DMS 273 treated with DMSO at 0.1 percent for 48 hours (cell line): ENCODE measurements around the gene SETD6.
A peak's percentile ranks its signal among the peaks of the same experiment; 100 is the strongest.

ENCODE experiments used
- DNase-seq: peaks from one replicate; lab custom pipeline; 2025; lab: John Stamatoyannopoulos, UW

Gene SETD6

GRCh38 chr16:58493756-58494431 lies 21.4 kb upstream of the SETD6 start:
- DNase-seq, result no peak

DNA sequence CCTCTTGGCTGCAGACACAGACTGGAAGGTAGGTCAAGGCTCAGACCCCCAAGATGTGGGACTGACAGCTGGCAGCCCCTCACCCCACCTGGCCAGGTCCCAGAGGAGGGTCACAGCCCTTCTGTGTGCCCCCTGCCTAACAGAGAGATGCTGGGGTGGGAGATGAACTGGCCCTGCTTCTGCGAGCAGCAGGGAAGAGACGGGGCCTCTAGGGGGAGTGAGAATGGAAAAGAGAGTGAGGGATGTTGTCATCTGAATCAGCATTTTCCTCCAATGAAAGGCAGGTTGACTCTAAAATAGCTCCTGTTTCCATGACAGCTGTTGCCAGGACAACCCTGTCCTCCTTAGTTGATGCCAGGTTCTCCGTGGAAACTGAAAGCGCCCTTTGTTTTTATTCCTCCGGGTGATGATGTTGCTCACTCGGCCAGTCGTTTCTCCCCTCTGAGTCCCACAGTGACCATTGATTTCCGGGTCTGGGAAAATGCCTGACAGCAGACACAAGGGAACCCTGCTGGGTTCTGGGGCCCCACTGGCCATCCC lies 20.3 kb upstream of the SETD6 start:
- peak; percentile 92 for DNase-seq

DNA sequence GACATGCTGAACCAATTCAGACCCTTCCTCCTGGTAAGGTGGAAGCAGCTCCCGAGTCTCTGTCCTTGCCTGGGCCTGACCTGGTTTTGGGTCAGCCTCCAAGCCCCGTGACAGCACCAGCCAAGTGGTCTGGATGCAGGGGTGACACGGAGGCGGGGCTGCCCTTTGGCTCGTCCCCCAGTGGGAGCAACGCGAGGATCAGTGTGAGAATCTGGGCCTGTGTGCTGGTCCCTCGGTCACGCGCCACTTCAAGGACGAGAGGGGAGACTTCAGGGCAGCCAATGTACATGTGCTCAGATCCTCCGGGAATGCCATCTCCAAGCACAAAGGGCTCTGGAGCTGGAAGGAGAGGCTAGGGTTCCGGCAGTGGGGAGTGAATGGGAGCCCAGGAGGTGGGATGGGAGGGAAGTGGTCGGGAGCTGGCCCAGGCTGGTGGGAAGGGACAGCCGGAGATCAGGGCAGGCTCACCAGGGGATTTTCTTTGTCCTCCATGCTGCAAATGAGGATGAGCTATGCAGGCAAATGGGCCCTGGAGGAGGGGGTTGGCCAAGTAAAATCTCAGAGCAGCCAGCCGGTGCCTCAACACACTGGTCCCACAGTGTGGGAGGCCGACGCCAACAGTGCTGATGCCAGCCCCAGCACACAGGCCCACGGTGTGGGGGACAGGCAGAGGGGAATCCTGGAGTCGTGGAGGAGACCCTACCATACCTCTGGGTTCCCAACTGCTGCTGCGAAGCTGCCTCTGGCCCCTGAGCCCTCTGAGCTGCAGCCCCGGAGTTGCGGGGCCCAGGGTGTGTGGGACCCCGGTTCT lies 19.6 kb upstream of the SETD6 start:
- DNase-seq, result no peak

- no peak for DNase-seq
Observed at GRCh38 chr16:58497468-58497867, 17.8 kb upstream of the SETD6 start.

DNA sequence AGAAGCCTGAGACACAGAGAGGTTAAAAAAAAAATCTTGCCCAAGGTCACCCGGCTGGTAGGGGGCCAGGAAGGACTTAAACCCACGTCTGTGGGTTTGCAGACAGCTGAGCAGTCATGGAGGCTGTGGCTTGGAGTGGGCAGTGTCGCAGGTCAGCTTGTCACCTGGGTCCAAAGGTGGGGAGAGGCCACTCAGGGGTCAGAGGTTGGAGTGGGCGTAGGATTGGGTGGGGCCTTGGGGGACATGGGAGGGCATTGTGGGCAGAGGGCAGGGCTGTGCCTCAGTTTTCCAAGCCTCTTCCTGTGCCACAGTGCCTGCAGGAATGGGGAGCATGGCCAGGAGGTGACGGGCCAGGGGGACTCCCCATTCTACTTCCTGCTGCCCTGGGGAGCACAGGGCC lies 17.4 kb upstream of the SETD6 start:
- no peak for DNase-seq

DNA sequence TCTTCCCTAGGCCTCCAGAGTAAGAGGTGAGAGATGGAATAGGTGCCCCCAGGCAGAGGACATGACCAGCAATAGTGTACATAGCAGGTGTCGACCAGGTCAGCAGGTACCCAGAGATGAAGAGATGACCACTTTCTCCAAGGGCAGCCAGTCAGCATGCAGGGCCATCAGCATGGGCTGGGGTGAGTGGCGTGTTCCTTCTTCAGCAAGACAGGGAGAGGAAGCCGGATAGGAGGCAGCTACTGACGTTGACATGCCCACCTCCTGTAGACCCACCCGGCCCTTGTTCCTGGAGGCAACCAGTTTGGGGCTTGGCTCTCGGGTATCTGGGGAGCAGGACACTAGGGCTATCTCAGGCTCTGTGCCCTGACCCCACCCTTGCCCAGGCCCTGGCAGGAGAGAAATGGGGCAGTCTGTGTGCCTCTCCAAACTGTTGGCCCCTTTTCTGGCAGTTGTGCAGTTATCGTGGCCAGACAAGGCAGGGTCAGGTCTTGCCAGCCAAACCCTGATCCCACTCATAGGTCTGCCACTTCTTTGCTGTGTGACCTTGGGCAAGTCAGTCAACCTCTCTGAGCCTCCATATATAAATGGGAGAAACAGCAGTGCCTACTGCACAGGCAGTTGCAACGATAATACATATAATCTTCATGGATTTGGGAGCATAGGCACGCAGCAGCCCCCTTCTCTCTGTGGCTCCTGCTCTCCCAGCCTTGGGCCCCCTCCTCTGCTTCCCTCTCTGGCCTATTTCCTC lies 16.8 kb upstream of the SETD6 start:
- DNase-seq, result no peak

DNA sequence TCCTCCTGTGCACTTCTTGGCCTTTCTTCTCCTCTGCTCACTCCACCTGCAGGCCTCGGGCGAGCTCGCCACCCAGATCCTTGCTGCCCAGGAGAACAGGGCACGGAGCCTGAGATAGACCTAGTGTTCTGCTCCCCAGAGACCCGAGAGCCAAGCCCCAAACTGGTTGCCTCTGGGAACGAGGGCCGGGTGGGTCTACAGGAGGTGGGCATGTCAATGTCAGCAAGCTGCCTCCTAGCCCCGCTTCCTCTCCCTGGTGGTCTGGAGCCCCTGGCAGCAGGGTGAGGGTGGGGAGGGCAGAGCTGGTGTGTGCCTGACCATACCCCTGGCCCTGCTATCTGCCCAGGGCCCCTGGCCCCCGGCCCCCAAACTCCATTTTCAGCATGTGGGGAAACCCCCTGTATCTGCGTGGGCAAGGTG lies 16.2 kb upstream of the SETD6 start:
- DNase-seq, result no peak

DNA sequence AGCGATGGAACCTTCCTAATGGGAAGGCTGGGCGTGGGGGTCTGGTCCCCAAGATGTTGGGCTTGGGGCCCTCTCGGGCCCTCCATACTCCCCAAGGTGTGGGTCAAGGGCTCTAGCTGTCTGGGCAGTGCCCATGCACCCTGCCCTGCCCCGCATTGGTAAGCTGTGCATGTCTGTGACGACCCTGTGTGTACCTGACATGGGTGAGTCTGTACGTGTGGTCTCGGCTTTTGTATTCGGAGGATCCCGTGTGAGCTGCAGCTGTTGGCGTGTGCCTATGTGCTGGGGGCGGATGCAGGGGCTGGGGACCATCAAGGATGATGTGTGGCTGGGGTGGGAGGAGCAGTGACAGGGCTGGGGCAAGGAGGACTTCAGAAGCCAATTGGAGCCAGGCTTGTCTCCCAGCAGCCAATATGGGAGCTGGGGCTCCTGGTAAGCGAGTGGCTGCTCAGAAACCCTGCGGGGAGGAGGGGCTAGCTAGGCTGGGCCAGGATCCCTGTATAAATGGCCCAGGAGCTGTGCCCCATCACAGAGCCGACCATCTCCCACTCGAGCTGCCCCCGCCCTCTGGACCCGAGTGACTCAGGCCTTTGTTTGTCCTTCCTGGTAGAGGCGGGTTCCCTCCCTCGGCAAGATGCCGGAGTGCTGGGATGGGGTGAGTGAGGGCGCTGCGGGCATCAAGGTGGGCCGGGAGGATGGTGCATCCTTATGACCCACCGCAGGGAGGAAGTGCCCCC lies 15.5 kb upstream of the SETD6 start, which contains the start of gene NDRG4:
Gene NDRG4, plus strand, starts transcription at position 529 of the 737 bp plus-strand sequence. Its CDS starts 106 bp downstream, at position 635.
- DNase-seq, result peak; percentile 60

DNA sequence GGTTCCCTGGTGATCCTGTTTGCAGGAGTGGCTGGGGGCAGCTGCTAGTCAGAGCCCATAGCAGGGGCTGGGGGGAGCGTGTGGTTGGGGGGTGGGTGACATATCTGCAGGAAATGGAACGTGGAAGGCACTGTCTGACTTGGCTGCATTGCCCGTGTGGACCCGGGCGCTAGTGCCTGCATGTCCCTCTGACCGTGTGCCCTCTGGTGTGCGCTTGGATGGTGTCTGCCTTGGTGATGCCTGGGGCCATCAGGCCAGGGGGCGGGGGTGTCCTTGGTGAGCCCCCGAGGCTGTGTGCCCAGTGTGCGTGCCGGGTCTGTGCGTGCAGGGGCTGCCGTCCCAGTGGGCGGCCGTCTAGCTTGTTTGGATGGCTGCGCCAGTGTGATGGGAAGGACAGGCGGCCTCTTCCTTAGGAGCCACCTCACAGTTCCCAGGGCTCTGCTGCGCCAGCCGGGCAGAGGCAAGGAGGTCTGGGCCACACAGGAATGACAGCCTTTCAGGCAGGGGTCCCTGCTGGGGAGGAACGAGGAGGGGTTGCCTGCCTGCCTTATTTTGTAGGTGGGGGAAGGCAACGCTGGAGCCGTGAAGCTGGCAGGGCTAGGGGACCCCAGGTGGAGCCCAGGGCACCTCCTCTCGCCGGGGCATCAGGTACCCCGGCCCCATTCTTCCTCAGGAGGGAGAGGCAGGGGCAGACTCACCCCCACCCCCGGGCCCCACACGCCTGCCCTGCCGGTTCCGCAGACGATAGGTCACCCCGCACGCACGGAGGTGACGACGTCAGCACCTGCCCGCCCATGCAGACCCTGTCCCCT lies 14.7 kb upstream of the SETD6 start:
- DNase-seq, result no peak

DNA sequence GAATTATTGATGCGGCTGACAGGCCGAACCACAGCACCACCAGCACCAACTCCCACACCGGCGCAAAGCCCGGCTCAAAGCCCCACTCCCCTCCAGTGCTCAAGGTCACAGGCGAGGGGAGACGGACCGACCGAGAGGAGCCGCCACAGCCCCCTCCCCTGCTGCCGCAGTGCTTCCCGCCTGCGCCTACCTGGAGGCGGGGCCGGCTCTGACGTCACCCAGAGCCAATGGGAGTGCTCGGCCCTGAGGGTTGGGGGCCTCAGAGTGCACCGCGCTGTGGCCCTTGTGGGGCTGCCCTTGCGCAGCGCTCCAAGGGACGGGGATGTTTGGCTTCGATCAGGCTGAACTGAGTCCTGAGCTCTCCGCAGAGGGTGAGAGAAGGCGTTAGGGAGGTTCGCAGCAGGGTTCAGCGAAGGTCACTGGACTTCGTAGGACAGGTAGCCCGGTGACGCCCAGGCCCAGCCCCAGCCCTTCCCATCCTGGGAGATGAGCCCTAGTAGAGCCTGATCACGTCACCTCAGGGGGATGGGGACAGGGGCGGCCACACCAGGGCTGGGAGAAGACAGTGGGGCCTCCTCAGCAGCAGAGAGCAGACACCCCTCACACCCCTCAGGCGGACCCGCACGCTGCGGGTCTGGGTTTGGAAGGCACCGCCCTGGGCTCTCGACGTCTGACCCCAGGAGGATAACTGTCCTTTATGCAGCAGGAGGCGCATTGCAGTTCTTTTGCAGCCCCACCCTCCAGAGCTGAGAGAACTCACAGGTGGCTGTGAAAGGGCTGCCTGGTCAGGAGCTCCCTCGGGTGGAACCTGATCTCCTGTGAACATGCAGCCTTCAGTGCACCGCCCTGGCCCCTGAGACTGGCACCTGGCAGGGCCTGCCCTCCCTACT lies 13.8 kb upstream of the SETD6 start:
- peak; percentile 20 for DNase-seq

GRCh38 chr16:58502217-58502921 lies 12.9 kb upstream of the SETD6 start:
- no peak for DNase-seq

- DNase-seq, result no peak
Observed at GRCh38 chr16:58503166-58503862, 12.0 kb upstream of the SETD6 start.

DNA sequence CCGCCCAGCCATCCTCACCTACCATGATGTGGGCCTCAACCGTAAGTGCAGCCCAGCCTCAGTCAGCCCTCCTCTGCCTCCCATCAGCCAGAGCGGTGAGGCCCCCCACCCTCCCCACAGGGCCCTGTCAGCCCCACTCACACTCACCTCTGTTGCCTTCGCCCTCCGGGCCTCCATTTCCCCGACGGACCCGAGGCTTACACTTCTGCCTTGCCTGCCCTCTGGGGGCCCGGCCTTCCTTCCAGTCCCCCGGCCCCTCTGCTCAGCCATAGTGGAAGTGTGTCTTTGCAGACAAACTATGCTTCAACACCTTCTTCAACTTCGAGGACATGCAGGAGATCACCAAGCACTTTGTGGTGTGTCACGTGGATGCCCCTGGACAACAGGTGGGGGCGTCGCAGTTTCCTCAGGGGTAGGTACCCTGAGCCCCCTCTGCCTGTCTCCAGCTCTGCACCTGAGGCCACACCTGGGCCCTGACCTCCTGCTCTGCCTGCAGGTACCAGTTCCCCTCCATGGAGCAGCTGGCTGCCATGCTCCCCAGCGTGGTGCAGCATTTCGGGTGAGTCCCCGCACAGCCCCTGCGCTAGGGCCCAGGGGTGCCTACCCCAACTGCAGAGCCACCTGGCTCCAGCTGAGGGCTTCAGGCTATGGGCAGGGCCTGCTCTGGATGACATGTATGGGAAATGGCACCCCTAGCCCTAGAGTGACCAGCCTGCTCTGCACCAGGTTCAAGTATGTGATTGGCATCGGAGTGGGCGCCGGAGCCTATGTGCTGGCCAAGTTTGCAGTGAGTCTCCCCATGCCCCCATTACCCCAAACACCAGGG lies 11.2 kb upstream of the SETD6 start:
- no peak for DNase-seq

GRCh38 chr16:58506241-58507194 lies 8.8 kb upstream of the SETD6 start:
- DNase-seq, result no peak

- DNase-seq, result no peak
Observed at GRCh38 chr16:58507195-58507962, 7.9 kb upstream of the SETD6 start.
